ENCODE measurements around the gene POLR2C. TPM values are rescaled to one million over a fixed set of nuclear protein-coding genes. Genes with fewer than 3 reads are reported as not detected.

POLR2C gene
- total RNA-seq, 4 donors from 2014 or later, result 82.4 to 89.4 (median 85.4) TPM

DNA sequence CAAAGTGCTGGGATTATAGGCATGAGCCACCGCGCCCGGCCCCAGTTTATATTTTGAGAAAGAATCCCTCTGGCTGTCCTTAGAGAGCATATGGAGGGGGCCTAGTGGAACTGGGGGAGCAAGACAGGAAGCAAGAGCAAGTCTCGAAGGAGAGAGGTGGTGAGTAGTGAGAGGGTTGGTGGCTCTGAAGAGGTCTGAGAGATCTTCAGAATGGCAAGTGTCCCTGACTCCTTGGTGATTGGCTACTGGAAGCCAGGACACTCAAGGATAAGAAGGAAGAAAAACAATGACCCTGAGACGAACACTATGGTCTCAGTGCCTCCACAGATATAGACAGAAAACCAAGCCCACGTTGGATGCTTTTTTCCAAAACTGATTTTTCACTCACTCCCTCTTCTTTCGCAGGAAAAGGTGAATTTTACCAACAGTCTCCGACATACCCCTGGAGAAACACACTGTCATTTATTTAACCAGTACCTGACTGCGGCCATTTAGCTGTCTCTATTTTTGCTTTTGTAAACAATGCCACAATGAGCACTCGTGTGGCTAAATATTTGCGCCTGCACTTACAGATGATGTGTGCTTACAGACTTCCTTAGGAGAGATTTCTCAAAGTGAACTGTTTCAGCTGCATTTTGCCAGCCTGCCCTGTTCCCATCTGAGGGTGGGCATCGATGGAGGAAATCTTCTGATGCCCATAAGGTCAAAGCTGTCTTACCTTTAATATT lies 39.7 kb downstream of the POLR2C start:
- ATAC-seq (ENCODE audit: low FRiP score), result no peak
- no peak for DNase-seq (ENCODE audit: low spot score)
- TF ChIP-seq, protein P1, sequence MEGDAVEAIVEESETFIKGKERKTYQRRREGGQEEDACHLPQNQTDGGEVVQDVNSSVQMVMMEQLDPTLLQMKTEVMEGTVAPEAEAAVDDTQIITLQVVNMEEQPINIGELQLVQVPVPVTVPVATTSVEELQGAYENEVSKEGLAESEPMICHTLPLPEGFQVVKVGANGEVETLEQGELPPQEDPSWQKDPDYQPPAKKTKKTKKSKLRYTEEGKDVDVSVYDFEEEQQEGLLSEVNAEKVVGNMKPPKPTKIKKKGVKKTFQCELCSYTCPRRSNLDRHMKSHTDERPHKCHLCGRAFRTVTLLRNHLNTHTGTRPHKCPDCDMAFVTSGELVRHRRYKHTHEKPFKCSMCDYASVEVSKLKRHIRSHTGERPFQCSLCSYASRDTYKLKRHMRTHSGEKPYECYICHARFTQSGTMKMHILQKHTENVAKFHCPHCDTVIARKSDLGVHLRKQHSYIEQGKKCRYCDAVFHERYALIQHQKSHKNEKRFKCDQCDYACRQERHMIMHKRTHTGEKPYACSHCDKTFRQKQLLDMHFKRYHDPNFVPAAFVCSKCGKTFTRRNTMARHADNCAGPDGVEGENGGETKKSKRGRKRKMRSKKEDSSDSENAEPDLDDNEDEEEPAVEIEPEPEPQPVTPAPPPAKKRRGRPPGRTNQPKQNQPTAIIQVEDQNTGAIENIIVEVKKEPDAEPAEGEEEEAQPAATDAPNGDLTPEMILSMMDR (IDR thresholded peaks at IDR 0.05), result no peak

DNA sequence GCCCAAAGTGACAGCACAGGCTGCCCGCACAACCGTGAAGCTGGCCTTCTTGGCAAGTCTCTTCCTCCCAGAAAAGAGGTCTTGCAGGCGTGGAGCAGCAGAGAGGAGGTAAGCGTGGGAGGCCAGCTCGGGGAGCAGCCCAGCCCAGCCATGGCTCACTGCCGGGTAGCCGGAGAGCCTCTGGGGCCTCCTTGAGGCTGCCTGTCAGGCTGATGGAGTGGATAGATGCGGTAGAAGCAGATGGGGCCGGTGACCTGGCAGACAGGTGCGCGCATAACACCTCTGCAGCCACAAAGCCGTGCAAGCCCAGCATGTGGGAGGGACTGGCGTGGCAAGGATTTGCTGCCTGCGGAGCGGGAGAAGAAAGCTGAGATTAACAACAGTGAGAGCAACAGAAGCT lies 40.9 kb downstream of the POLR2C start:
- TF ChIP-seq, protein P1 (IDR thresholded peaks at IDR 0.05), result no peak
- DNase-seq (ENCODE audit: low spot score) (no peak), ATAC-seq (ENCODE audit: low FRiP score) (peak; percentile 52)

DNA sequence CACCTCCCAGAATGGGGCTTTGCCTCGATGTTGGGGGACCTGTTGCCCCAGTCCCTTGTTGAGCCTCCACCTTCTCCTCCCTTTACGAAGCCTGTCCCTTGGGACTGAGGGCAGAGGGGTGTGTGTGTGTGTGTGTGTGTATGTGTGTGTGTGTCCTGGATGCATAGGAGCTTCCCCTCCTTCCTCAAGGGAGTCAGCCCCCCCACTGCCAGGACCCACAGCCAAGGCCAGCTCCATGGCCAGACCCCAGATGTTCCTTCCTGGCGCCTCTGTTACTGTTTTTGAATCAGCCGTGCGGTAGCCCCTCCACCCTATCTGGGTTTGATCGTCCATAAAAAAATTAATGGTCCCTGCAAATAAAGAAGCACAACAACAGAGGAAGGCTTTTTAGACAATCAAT lies 41.5 kb downstream of the POLR2C start:
- TF ChIP-seq, protein P1 (IDR thresholded peaks at IDR 0.05), result no peak
- DNase-seq (ENCODE audit: low spot score), result no peak
- no peak for ATAC-seq (ENCODE audit: low FRiP score)

DNA sequence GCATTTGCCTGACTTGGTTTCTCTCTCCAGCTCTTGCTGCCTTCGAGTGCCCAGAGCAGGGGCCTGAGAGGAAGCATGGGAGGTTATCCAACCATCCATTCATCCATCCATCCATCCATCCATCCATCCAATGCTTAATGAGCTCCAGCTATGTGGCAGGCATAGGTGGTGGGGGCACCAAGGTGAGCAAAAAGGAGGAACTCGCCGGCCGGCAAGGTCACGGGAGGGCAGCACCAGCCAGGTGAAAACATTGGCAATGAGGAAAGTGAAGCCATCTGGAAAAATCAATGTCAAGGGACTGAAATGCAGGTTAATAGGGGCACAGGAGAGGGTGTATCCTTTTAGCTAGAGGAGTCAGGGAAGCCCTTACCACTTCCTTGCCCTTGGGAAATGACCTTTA lies 42.0 kb downstream of the POLR2C start:
- TF ChIP-seq, protein P1 (IDR thresholded peaks at IDR 0.05), result no peak
- no peak for ATAC-seq (ENCODE audit: low FRiP score)
- no peak for DNase-seq (ENCODE audit: low spot score)

DNA sequence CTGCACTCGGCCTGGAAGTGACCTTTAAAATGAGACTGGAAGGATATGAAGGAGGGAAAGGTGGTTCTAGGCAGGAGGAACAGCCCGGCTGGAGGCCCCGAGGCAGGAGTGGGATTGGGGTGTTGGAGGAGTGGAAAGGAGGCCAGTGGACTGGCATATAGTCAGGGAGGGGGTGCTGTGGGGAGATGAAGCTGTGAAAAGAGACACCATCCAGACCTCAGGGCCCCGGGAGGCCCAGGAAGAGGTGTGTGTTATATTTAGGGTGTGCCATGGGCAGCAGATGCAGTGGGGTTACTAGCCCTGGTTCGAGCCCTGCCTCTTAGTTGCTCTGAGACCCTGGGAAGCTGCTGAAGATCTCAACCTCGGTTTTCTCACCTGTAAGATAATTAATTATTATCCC lies 42.7 kb downstream of the POLR2C start:
- no peak for ATAC-seq (ENCODE audit: low FRiP score)
- no peak for DNase-seq (ENCODE audit: low spot score)
- TF ChIP-seq, protein P1 (IDR thresholded peaks at IDR 0.05), result no peak

DNA sequence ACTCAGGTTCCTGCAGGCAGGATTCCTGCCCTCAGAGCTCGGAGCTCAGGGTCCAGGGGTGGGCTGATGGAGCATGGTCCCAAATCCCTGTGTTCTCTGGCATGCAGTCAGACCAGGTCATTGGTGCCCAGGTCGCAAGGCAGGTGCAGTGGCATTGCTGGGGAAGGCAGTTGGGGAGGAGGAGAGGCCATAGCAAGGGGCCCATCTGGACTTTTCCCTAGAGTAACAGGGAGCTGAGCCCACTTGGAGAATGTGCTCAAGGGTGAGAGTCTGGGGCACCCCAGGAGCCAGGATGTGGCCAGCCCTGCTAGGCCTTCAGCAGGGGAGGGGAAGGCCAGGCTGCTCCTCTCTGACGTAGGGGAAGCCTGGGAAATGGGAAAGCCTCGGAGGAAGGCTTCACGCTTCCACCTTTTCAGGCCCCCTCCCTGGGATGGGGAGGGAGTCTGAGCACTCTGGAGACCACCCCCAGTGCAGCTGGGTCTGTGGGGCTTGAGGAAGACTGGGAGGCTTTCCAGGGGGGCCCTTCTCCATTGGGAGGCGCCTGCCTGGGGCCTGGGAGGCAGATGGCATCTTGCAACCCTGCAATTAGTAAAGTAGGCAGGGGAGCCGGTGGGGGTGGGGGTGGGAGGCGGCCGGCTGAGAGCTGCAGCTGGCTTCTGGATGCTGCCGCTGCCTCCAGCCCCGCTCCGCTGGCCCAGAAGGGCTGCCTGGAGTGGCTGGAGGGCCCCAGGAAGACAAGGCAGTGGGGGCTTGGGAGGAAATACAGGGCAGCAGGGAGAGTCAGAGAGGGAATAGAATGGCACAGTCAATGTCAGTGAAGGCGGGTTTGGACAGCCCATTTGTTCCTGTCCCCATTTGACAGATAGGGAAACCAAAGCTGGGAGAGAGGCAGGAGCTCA lies 44.9 kb downstream of the POLR2C start:
- ATAC-seq (ENCODE audit: low FRiP score), result no peak
- DNase-seq (ENCODE audit: low spot score), result no peak
- TF ChIP-seq, protein P1 (IDR thresholded peaks at IDR 0.05), result no peak
